IMR-90 (cell line): ENCODE measurements around the gene ASIC2. TPM values are rescaled to one million over a fixed set of nuclear protein-coding genes. Genes with fewer than 3 reads are reported as not detected.

Source experiments
- ATAC-seq: fragments of 200-7000 bp; cut with Tn5 transposase; 2 replicates; pipeline ENCODE4 v1.9.1; 2020; ENCODE audit warnings: low read depth, mild to moderate bottlenecking, moderate library complexity
- BruUV-seq: library from RNA; stranded (reverse); fragments of 400-500 nt; replicated peaks from 2 replicates; lab custom pipeline; 2021; lab: Mats Ljungman, UMichigan
- CTCF ChIA-PET: fragments of 300-600 bp; formaldehyde crosslinking; extraction: SDS; loops from one replicate; lab custom pipeline; 2021; ENCODE audit warnings: antibody characterized with exemption; lab: Yijun Ruan, JAX
- POLR2A ChIA-PET: fragments of 300-600 bp; sonication (Branson Sonifier 250); formaldehyde crosslinking; loops from one replicate; lab custom pipeline; 2022; ENCODE audit warnings: antibody characterized with exemption; ENCODE audit not compliant: unreplicated experiment; lab: Charles Lee
- DNase-seq: peaks from one replicate; pipeline ENCODE4 v3.0.0; 2013
- H2AFZ ChIP-seq: replicated peaks from 2 replicates; pipeline ENCODE3; 2013; ENCODE audit warnings: low read length, mild to moderate bottlenecking; ENCODE audit not compliant: poor library complexity
- H2AK5ac ChIP-seq: 2 replicates; pipeline ENCODE4 v1.6.1; 2013; ENCODE audit warnings: low read depth, low read length, inconsistent platforms
- H2AK9ac ChIP-seq: replicated peaks from 2 replicates; pipeline ENCODE3; 2013; ENCODE audit warnings: mild to moderate bottlenecking, low read depth, low read length, moderate library complexity; ENCODE audit not compliant: poor library complexity
- H2BK120ac ChIP-seq: 2 replicates; pipeline ENCODE4 v1.6.1; 2013; ENCODE audit warnings: low read depth, low read length, inconsistent platforms
- H2BK15ac ChIP-seq: 3 replicates; pipeline ENCODE4 v1.6.1; 2013; ENCODE audit warnings: low read depth, low read length, inconsistent platforms
- H2BK20ac ChIP-seq: 2 replicates; pipeline ENCODE4 v1.6.1; 2013; ENCODE audit warnings: low read depth, mild to moderate bottlenecking, inconsistent platforms, low read length, moderate library complexity
- H2BK5ac ChIP-seq: 2 replicates; pipeline ENCODE4 v1.6.1; 2013; ENCODE audit warnings: mild to moderate bottlenecking, low read depth, low read length, inconsistent platforms; ENCODE audit not compliant: poor library complexity, severe bottlenecking
- H3K14ac ChIP-seq: replicated peaks from 2 replicates; pipeline ENCODE4 v1.6.1; 2013; ENCODE audit warnings: low read depth, low read length, inconsistent platforms
- H3K18ac ChIP-seq: 2 replicates; pipeline ENCODE4 v1.6.1; 2013; ENCODE audit warnings: low read depth, low read length, control low read depth
- H3K23ac ChIP-seq: 2 replicates; pipeline ENCODE4 v1.6.1; 2013; ENCODE audit warnings: low read depth, low read length, inconsistent platforms
- H3K27ac ChIP-seq: 2 replicates; pipeline ENCODE4 v1.5.1; 2013; ENCODE audit warnings: mild to moderate bottlenecking, control low read depth, low read length; ENCODE audit not compliant: insufficient read depth
- H3K27me3 ChIP-seq: 2 replicates; pipeline ENCODE4 v1.6.1; 2013; ENCODE audit warnings: low read length; ENCODE audit not compliant: control insufficient read depth, insufficient read depth
- H3K36me3 ChIP-seq: 2 replicates; pipeline ENCODE4 v1.6.1; 2013; ENCODE audit warnings: low read length, mixed read lengths; ENCODE audit not compliant: control insufficient read depth, insufficient read depth
- H3K4ac ChIP-seq: 2 replicates; pipeline ENCODE4 v1.6.1; 2013; ENCODE audit warnings: low read depth, low read length, inconsistent platforms
- H3K4me1 ChIP-seq: 2 replicates; pipeline ENCODE4 v1.6.1; 2013; ENCODE audit warnings: low read length, mixed read lengths; ENCODE audit not compliant: control insufficient read depth, insufficient read depth
- H3K4me2 ChIP-seq: 2 replicates; pipeline ENCODE4 v1.6.1; 2013; ENCODE audit warnings: low read depth, mild to moderate bottlenecking, control low read depth, low read length, moderate library complexity
- H3K4me3 ChIP-seq: 2 replicates; pipeline ENCODE4 v1.5.1; 2013; ENCODE audit warnings: low read depth, mild to moderate bottlenecking, control low read depth, low read length, moderate library complexity; ENCODE audit not compliant: insufficient read depth
- H3K56ac ChIP-seq: 2 replicates; pipeline ENCODE4 v1.6.1; 2013; ENCODE audit warnings: low read length, inconsistent platforms; ENCODE audit not compliant: insufficient read depth; ENCODE audit errors: extremely low read depth
- H3K79me1 ChIP-seq, 2 experiments: 2 replicates each; pipeline ENCODE4 v1.6.1; 2013; ENCODE audit warnings: low read length in 2 of 2, inconsistent platforms in 1 of 2, low read depth in 1 of 2
- H3K9ac ChIP-seq: 2 replicates; pipeline ENCODE4 v1.6.1; 2013; ENCODE audit warnings: low read depth, low read length, control low read depth
- H3K9me1 ChIP-seq: 2 replicates; pipeline ENCODE4 v1.6.1; 2013; ENCODE audit warnings: low read length, inconsistent platforms; ENCODE audit not compliant: insufficient read depth
- H3K9me3 ChIP-seq: 2 replicates; pipeline ENCODE4 v1.6.1; 2013; ENCODE audit warnings: low read length; ENCODE audit not compliant: control insufficient read depth, insufficient read depth
- H4K20me1 ChIP-seq: 2 replicates; pipeline ENCODE4 v1.6.1; 2013; ENCODE audit warnings: low read length, inconsistent platforms; ENCODE audit not compliant: insufficient read depth
- H4K5ac ChIP-seq: 2 replicates; pipeline ENCODE4 v1.6.1; 2013; ENCODE audit warnings: mild to moderate bottlenecking, low read depth, low read length, control low read depth
- H4K8ac ChIP-seq, 2 experiments: 2 replicates each; pipeline ENCODE4 v1.6.1; 2013; ENCODE audit warnings: low read depth in 2 of 2, low read length in 2 of 2, control low read depth in 1 of 2, inconsistent platforms in 1 of 2
- H4K91ac ChIP-seq: 2 replicates; pipeline ENCODE4 v1.6.1; 2013; ENCODE audit warnings: low read depth, low read length, inconsistent platforms; ENCODE audit not compliant: insufficient read depth
- CEBPB ChIP-seq: IDR thresholded peaks from 2 replicates; pipeline ENCODE4 v1.6.1; 2012; ENCODE audit warnings: low read depth, low read length, improper control_type of control experiment
- CHD1 ChIP-seq: IDR thresholded peaks from 2 replicates; pipeline ENCODE4 v1.6.1; 2012; ENCODE audit warnings: low read depth, low read length, improper control_type of control experiment
- CTCF ChIP-seq: conservative IDR thresholded peaks from 2 replicates; pipeline ENCODE4 v1.5.1; 2012; ENCODE audit warnings: mild to moderate bottlenecking, low read depth, low read length, improper control_type of control experiment
- ELK1 ChIP-seq: fragments of 150-350 bp; IDR thresholded peaks from 2 replicates; pipeline ENCODE4 v1.6.1; 2016; ENCODE audit warnings: low read depth, mild to moderate bottlenecking, low read length, moderate library complexity, borderline replicate concordance
- FOS ChIP-seq: fragments of 150-350 bp; IDR thresholded peaks from 2 replicates; pipeline ENCODE4 v1.6.1; 2016; ENCODE audit warnings: low read depth, low read length
- MAFK ChIP-seq: IDR thresholded peaks from 2 replicates; pipeline ENCODE4 v1.6.1; 2012; ENCODE audit warnings: low read depth, low read length, improper control_type of control experiment
- MAZ ChIP-seq: IDR thresholded peaks from 2 replicates; pipeline ENCODE4 v1.6.1; 2012; ENCODE audit warnings: low read depth, mild to moderate bottlenecking, low read length, improper control_type of control experiment, moderate library complexity, borderline replicate concordance
- MXI1 ChIP-seq: IDR thresholded peaks from 2 replicates; pipeline ENCODE4 v1.6.1; 2012; ENCODE audit warnings: low read depth, mild to moderate bottlenecking, low read length, moderate library complexity, borderline replicate concordance
- NFE2L2 ChIP-seq: fragments of 150-350 bp; IDR thresholded peaks from 2 replicates; pipeline ENCODE4 v1.6.1; 2016; ENCODE audit warnings: low read depth, mild to moderate bottlenecking, low read length
- POLR2A ChIP-seq: IDR thresholded peaks from 2 replicates; pipeline ENCODE4 v1.6.1; 2012; ENCODE audit warnings: mild to moderate bottlenecking, low read depth, low read length
- RAD21 ChIP-seq: IDR thresholded peaks from 2 replicates; pipeline ENCODE4 v1.6.1; 2012; ENCODE audit warnings: low read length, improper control_type of control experiment
- RCOR1 ChIP-seq: IDR thresholded peaks from 2 replicates; pipeline ENCODE4 v1.6.1; 2012; ENCODE audit warnings: mild to moderate bottlenecking, low read length, improper control_type of control experiment; ENCODE audit not compliant: insufficient replicate concordance
- RFX5 ChIP-seq: IDR thresholded peaks from 2 replicates; pipeline ENCODE4 v1.8.0; 2012; ENCODE audit warnings: low read depth, mild to moderate bottlenecking, low read length, moderate library complexity
- SMC3 ChIP-seq: fragments of 150-350 bp; IDR thresholded peaks from 2 replicates; pipeline ENCODE4 v1.6.1; 2016; ENCODE audit warnings: low read depth, mild to moderate bottlenecking, antibody characterized with exemption, low read length, moderate library complexity
- USF2 ChIP-seq: fragments of 150-350 bp; IDR thresholded peaks from 2 replicates; pipeline ENCODE4 v1.6.1; 2017; ENCODE audit warnings: mild to moderate bottlenecking, antibody characterized with exemption, low read length, low read depth
- WGBS, 2 experiments: methylation state at CpG; one replicate each; pipeline versions ENCODE4 v1.1.5 to v1.1.7; 2013; ENCODE audit warnings: missing lambda C conversion rate in 2 of 2; ENCODE audit not compliant: insufficient read length in 1 of 2; ENCODE audit errors: extremely low coverage in 2 of 2; 5-methylcytosine and 5-hydroxymethylcytosine counted together
- dilution Hi-C: fragments of 300-500 bp; cut with HindIII; formaldehyde crosslinking; loops from one replicate; pipeline ENCODE4 v1.14.3; 2018; ENCODE audit warnings: low sequenced_read_pairs; ENCODE audit not compliant: unreplicated experiment
- in situ Hi-C: fragments of 300-500 bp; cut with MboI; formaldehyde crosslinking; loops from 3 replicates; pipeline ENCODE4 v1.14.3; 2019; ENCODE audit warnings: low sequenced_read_pairs, inconsistent platforms, mixed read lengths
- intact Hi-C: fragments of 100-400 bp; cut with micrococcal nuclease; formaldehyde crosslinking; loops from 2 replicates; pipeline ENCODE4 v1.10.0; 2022
- polyA plus RNA-seq, 3 experiments: library from polyadenylated mRNA; depleted of rRNA; stranded (reverse); fragments of >200 nt; gene quantifications; 2 replicates each; pipeline ENCODE4 v1.2.3, GENCODE V29; 2012; ENCODE audit warnings: low replicate concordance in 1 of 3
- total RNA-seq: library from RNA; depleted of rRNA; stranded (reverse); fragments of >200 nt; gene quantifications from 2 replicates; pipeline ENCODE4 v1.2.3, GENCODE V29; 2012

Gene ASIC2
- total and polyA plus RNA-seq, 2 of the 4 experiments (the other 2 are of a cell fraction), result under 0.01 to 0.15 TPM

GRCh38 chr17:32992321-32993033, 300.6 kb downstream of the ASIC2 start:
- Histone ChIP-seq H2AK9ac (no peak overlapping the region), H2BK15ac (no peak overlapping the region), H4K8ac (no peak overlapping the region), H3K36me3 (no peaks in the 10 kb centered on the region), H2AK5ac (no peak overlapping the region), H4K20me1 (no peaks in the 10 kb centered on the region; the same call in 1 of the 2 replicates), H3K56ac (no peak overlapping the region), H3K23ac (no peak overlapping the region), H3K9me3 (0 out of 2 replicates have a peak, but pooled peaks cover 3% of the 10 kb centered on the region), H3K9ac (no peak overlapping the region), H4K5ac (no peak overlapping the region), H3K4me1 (no peaks in the 10 kb centered on the region), H2BK120ac (no peak overlapping the region), H4K91ac (no peak overlapping the region), H3K27ac (no peak overlapping the region), H3K18ac (no peak overlapping the region), H3K14ac (no peak overlapping the region), H2BK20ac (no peak overlapping the region), H3K79me1 (no peaks in the 10 kb centered on the region), H2BK5ac (no peak overlapping the region), H3K4me3 (no peak overlapping the region), H3K9me1 (no peaks in the 10 kb centered on the region), H3K4ac (no peak overlapping the region), H2AFZ (no peak overlapping the region), H3K4me2 (no peak overlapping the region), H3K27me3 (peaks cover 16% of the 10 kb centered on the region; the same call in 1 of the 2 replicates)
- intact Hi-C loops (no loop called here), dilution Hi-C loops (no loop called here), in situ Hi-C loops (loop anchor here (10.0 kb wide), 1 partner anchor 208 kb away; no protein-coding TSS in a partner anchor)
- ATAC-seq, result no peak
- BruUV-seq, result no TSS peak
- 52% methylated on average over 9 of the region's 13 CpGs; no CpG with 5 or more reads in 1 of the 2 experiments for WGBS, 2 experiments
- POLR2A ChIA-PET, result no interaction called here
- no peak for DNase-seq
- CTCF ChIA-PET, result no interaction called here
- TF ChIP-seq MXI1 (no peak), NFE2L2 (no peak), POLR2A (no peak), MAZ (no peak), CHD1 (no peak), ELK1 (no peak), RCOR1 (no peak), FOS (no peak), CTCF (no peak), RAD21 (no peak), MAFK (no peak), CEBPB (no peak), SMC3 (no peak), USF2 (no peak), RFX5 (no peak)
